Mucosa of descending colon (tissue), 3 donors: ENCODE results near the gene PGA5. TPM values are rescaled to one million over a fixed set of nuclear protein-coding genes. Genes with fewer than 3 reads are reported as not detected.

Experiments
- ATAC-seq: fragments of 200-7000 bp; cut with Tn5 transposase; one replicate; pipeline ENCODE4 v1.9.1; 2020; ENCODE audit warnings: mild to moderate bottlenecking, moderate library complexity
- DNase-seq, 3 donors: peaks; one replicate each; pipeline ENCODE4 v3.0.0-alpha.2; 2020
- H3K36me3 ChIP-seq: fragments of 200-600 bp; one replicate; pipeline ENCODE4 v1.8.0; 2021; ENCODE audit warnings: low read depth, mild to moderate bottlenecking
- H3K4me1 ChIP-seq: fragments of 200-600 bp; one replicate; pipeline ENCODE4 v1.8.0; 2021; ENCODE audit warnings: low read depth, mild to moderate bottlenecking
- H3K4me3 ChIP-seq: fragments of 200-600 bp; one replicate; pipeline ENCODE4 v1.8.0; 2021; ENCODE audit warnings: mild to moderate bottlenecking
- H3K9me3 ChIP-seq: fragments of 200-600 bp; one replicate; pipeline ENCODE4 v1.8.0; 2021; ENCODE audit warnings: mild to moderate bottlenecking
- intact Hi-C, 2 donors: fragments of 100-400 bp; cut with DNase I in 1 of 2; cut with micrococcal nuclease in 1 of 2; formaldehyde crosslinking; loops; one replicate each; pipeline versions ENCODE4 v1.11.0 to v1.11.1; 2022; cut with DNase I, micrococcal nuclease
- total RNA-seq, 3 donors: library from RNA; stranded (reverse); fragmentation: NEBNext Ultra II Directional in 2 of 3; extraction: Animal tissue kit (Norgen Biotek cat#: 25700) in 2 of 3; gene quantifications; one replicate each; pipeline versions ENCODE4 v1.2.1 to v1.2.4, GENCODE V29; 2021 to 2023
- TF ChIP-seq, protein P1 (sequence below): fragments of 200-600 bp; IDR thresholded peaks from one replicate; pipeline ENCODE4 v1.8.0; 2022; ENCODE audit warnings: antibody characterized with exemption, mild to moderate bottlenecking
- donor health status: DM: no; HTN: no; CAD: no; lungs with moderate emphysema.
- donor health status: DM: no; HTN: no; CAD: no.
- donor health status: DM: no; HTN: yes; CAD: no.

Gene PGA5
- total RNA-seq, 3 donors from 2014 or later, result 0.41 to 0.75 TPM; not detected in 1

DNA sequence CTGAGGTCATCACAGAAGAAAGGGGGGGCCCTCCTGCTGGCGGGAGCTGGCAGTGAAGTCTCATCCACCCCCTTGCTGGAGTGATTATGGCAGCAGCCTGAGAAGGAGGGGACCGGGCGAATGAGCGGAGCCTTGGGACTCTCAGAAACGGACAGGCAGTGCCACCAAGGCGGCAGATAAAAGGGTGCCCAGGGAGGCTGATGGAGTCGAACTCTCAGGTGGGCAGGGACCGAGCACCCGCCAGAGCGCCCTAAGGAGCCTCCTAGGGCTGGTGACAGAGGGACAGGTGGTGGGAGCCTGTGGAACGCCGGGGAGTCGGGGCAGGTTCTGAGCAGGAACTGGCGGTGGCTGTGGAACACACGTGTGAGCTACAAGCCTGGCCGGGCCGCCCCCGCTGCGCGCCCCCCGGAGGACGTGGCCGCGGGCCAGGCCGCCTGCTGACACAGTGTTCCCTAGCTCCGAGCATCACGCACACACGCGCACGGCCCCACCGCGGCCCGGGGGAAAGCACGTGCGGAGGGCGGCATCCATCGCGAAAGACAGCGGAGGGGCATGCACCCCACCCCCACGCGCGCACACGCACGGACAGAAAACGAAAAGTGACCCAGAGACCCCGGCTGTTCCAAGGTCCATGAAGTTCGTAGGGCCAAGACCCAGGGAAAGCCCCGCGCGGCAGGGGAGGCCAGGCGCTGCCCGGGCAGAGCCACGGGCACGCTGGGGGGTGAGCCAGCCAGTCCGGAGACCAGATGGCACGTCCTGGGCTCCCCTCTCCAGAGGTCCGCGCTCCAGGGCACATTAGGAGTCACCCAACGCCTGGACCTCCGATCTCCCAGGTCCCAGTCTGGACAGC is 53.1 kb downstream of the PGA5 start:
- TF ChIP-seq, protein P1, sequence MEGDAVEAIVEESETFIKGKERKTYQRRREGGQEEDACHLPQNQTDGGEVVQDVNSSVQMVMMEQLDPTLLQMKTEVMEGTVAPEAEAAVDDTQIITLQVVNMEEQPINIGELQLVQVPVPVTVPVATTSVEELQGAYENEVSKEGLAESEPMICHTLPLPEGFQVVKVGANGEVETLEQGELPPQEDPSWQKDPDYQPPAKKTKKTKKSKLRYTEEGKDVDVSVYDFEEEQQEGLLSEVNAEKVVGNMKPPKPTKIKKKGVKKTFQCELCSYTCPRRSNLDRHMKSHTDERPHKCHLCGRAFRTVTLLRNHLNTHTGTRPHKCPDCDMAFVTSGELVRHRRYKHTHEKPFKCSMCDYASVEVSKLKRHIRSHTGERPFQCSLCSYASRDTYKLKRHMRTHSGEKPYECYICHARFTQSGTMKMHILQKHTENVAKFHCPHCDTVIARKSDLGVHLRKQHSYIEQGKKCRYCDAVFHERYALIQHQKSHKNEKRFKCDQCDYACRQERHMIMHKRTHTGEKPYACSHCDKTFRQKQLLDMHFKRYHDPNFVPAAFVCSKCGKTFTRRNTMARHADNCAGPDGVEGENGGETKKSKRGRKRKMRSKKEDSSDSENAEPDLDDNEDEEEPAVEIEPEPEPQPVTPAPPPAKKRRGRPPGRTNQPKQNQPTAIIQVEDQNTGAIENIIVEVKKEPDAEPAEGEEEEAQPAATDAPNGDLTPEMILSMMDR, result no peak
- DNase-seq, result peak; percentile 14 to 61 (median 37)
- intact Hi-C loops, result no loop called here
- Histone ChIP-seq H3K4me3 (no peak overlapping the region), H3K4me1 (peaks cover 19% of the 10 kb centered on the region), H3K9me3 (no peaks in the 10 kb centered on the region), H3K36me3 (no peaks in the 10 kb centered on the region)
- ATAC-seq, result peak; percentile 48

DNA sequence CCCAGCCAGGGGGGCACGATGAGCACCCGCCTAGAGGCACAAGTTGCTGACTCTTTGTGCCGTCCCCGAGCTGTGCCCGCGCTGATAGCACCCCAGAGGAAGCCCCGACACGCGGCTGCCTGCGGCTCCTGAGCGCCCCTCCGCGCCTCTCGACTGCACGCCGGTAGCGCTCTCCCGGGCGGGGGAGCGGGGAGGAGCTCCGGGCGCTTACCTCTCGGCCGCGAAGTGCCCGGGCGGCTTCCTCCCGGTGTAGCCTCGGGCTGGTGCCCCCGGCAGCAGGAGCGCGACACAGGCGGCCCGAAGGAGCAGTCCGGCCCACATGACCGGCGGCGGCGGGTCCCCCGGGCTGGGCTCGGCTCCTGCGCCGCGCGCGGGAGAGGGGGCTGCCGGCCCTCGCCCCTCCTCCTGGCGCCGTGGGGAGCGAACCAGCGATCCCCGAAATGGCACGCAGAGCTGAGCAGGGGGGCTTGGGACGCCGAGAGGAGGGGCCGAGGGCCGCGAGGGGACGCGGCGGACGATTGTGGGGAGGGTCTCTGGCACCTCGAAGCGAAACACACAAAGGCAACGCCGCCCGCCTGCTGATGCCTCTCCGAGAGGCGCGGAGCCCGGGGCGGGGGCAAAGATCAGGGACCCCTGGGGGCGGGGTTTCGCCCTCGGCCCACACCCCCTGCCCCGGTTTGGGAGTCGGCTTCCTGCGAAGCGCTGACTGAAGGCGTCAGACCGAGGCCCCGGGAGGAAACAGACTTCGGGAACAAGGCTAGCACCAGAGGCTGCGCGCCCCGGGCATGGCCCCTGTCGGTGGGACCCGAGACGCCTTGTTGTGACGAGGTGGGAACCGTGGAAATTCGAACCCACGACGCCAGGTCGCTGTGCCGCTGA is 54.0 kb downstream of the PGA5 start, which contains the start of gene VWCE:
VWCE (minus strand) TSS at position 600 of the 879 bp plus-strand sequence; CDS start at position 321, 279 bp downstream.
- no peaks in the 10 kb centered on the region for H3K9me3 ChIP-seq
- TF ChIP-seq, protein P1, result no peak
- ATAC-seq (peak; percentile 86), DNase-seq (peak; percentile 53 to 68 (median 66))
- H3K36me3 ChIP-seq, result peaks cover 4% of the 10 kb centered on the region
- peaks cover 19% of the 10 kb centered on the region for H3K4me1 ChIP-seq
- no peak within 1 kb of the TSS for H3K4me3 ChIP-seq
- intact Hi-C loops, result no loop called here

DNA sequence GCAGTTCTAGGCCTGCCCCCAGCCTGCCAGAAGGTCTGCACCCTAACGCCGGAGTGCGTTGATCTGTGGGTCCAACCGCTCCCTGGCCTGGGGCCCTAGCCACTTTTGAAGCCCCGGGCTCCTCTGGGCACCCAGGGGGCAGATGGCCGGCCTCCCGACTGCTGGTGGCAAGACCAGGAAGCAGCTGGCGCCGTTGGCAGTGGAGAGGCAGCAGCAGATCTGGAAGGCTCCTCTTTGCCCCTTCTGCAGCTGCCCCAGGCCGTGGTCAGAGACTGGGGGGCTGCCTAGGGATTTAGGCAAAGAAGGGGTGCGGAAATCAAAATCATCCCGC is 54.6 kb downstream of the PGA5 start:
- no peaks in the 10 kb centered on the region for H3K9me3 ChIP-seq
- TF ChIP-seq, protein P1, result no peak
- DNase-seq (no peak), ATAC-seq (peak; percentile 2)
- no peak overlapping the region for H3K4me3 ChIP-seq
- intact Hi-C loops, result no loop called here
- H3K36me3 ChIP-seq, result peaks cover 5% of the 10 kb centered on the region
- H3K4me1 ChIP-seq, result peaks cover 19% of the 10 kb centered on the region

DNA sequence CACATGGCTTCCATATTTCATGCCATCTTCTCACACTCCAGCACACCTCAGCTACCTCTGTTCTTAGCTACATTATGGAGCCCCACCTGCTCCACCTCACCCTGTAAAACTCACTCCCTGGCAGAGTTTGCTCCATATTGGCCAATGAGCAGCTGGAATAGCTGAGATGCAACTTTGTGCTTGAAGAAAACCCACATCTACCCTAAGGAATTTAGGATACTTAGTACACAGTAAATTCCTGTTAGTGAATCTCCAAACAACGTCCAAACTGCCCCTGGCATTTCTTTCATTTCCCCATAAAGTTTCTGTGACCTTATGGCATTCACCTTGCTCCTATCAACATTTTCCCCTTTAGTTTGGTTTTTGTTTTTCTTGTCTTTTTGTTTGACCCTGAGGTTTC is 56.4 kb downstream of the PGA5 start:
- ATAC-seq (no peak), DNase-seq (no peak)
- no peaks in the 10 kb centered on the region for H3K9me3 ChIP-seq
- H3K4me3 ChIP-seq, result no peak overlapping the region
- intact Hi-C loops, result no loop called here
- peaks cover 19% of the 10 kb centered on the region for H3K4me1 ChIP-seq
- TF ChIP-seq, protein P1, result no peak
- H3K36me3 ChIP-seq, result peaks cover 12% of the 10 kb centered on the region

DNA sequence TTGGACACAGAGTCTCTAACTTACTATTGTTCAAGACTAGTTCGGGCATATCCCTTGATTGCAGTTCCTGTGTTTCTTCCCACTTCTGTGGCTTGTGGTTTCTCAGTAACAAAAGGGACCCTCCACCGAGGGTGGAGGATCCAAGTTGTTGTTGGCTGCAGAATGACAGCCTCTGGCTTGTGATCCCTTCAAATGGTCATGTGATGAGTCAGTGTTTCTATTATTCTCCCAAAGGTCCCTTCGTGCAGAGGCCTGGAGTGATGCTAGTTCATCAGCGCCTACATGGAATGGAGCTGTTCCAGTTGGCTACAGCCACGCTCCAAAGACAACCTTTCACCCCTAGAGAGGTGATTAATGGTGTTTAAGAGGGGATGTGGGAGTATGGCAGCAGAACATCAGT is 56.8 kb downstream of the PGA5 start:
- intact Hi-C loops, result no loop called here
- peaks cover 19% of the 10 kb centered on the region for H3K4me1 ChIP-seq
- H3K4me3 ChIP-seq, result no peak overlapping the region
- TF ChIP-seq, protein P1, result no peak
- no peak for ATAC-seq
- DNase-seq, result no peak
- peaks cover 16% of the 10 kb centered on the region for H3K36me3 ChIP-seq
- no peaks in the 10 kb centered on the region for H3K9me3 ChIP-seq
